ENCODE measurements around the gene KRTAP5-10.
"Not testable (repeated sequence)": the region's sequence is repeated elsewhere in the genome, so short reads cannot be mapped to it uniquely, and the experiment has no call there.

The KRTAP5-10 gene

GRCh38 chr11:71567633-71568032, 2.3 kb downstream of the KRTAP5-10 start:
- DNase-seq; intact Hi-C loops (cut with DNase I): not testable (repeated sequence)

GRCh38 chr11:71568704-71569349, 3.5 kb downstream of the KRTAP5-10 start:
- intact Hi-C loops (cut with DNase I): no loop called here
- no peak for DNase-seq

- DNase-seq; intact Hi-C loops (cut with DNase I): not testable (repeated sequence)
Observed at GRCh38 chr11:71571101-71571850, 5.9 kb downstream of the KRTAP5-10 start.

GRCh38 chr11:71572811-71573210, 7.4 kb downstream of the KRTAP5-10 start:
- intact Hi-C loops (cut with DNase I): no loop called here
- no peak for DNase-seq

GRCh38 chr11:71574418-71574817, 9.1 kb downstream of the KRTAP5-10 start:
- intact Hi-C loops (cut with DNase I): no loop called here
- no peak for DNase-seq

- intact Hi-C loops (cut with DNase I): no loop called here
- no peak for DNase-seq
Observed at GRCh38 chr11:71575723-71576424, 10.5 kb downstream of the KRTAP5-10 start.

- DNase-seq; intact Hi-C loops (cut with DNase I): not testable (repeated sequence)
Observed at GRCh38 chr11:71576688-71577465, 11.5 kb downstream of the KRTAP5-10 start.

GRCh38 chr11:71577469-71578004, 12.2 kb downstream of the KRTAP5-10 start:
- no peak for DNase-seq
- intact Hi-C loops (cut with DNase I): no loop called here

GRCh38 chr11:71579513-71579912, 14.2 kb downstream of the KRTAP5-10 start:
- intact Hi-C loops (cut with DNase I); DNase-seq: not testable (repeated sequence)

- intact Hi-C loops (cut with DNase I): no loop called here
- peak in 6 of 10 donors; percentile 51 to 90 (median 54) for DNase-seq
Observed at GRCh38 chr11:71580057-71581003, 15.0 kb downstream of the KRTAP5-10 start.

GRCh38 chr11:71581826-71582225, 16.5 kb downstream of the KRTAP5-10 start:
- DNase-seq: no peak
- intact Hi-C loops (cut with DNase I): no loop called here

GRCh38 chr11:71582309-71582895, 17.0 kb downstream of the KRTAP5-10 start, which contains the start of gene KRTAP5-11:
Gene KRTAP5-11, minus strand, starts transcription at chr11:71582875. Its CDS starts 38 bp downstream, at chr11:71582837.
- intact Hi-C loops (cut with DNase I): no loop called here

GRCh38 chr11:71582969-71583368, 17.6 kb downstream of the KRTAP5-10 start:
- intact Hi-C loops (cut with DNase I); DNase-seq: not testable (repeated sequence)

More at GRCh38 chr11:71582309-71582895, 17.0 kb downstream of the KRTAP5-10 start, which contains the start of gene KRTAP5-11:
- peak in 1 of 10 donors; percentile 74 for DNase-seq

GRCh38 chr11:71585673-71586072, 20.3 kb downstream of the KRTAP5-10 start:
- DNase-seq; intact Hi-C loops (cut with DNase I): not testable (repeated sequence)

- intact Hi-C loops (cut with DNase I); DNase-seq: not testable (repeated sequence)
Observed at GRCh38 chr11:71588314-71588713, 23.0 kb downstream of the KRTAP5-10 start.

GRCh38 chr11:71588822-71589545, 23.6 kb downstream of the KRTAP5-10 start:
- intact Hi-C loops (cut with DNase I); DNase-seq: not testable (repeated sequence)

- intact Hi-C loops (cut with DNase I); DNase-seq: not testable (repeated sequence)
Observed at GRCh38 chr11:71589546-71589920, 24.2 kb downstream of the KRTAP5-10 start.

- DNase-seq; intact Hi-C loops (cut with DNase I): not testable (repeated sequence)
Observed at GRCh38 chr11:71603221-71603620, 37.9 kb downstream of the KRTAP5-10 start.
